GM12892 (cell line): ENCODE measurements around the gene NPHP4.

ENCODE experiments used
- POLR2A ChIP-seq: IDR thresholded peaks from 2 replicates; pipeline ENCODE4 v1.6.1; 2011; ENCODE audit warnings: low read depth, low read length, control low read depth
- POLR2AphosphoS5 ChIP-seq: IDR thresholded peaks from 2 replicates; pipeline ENCODE4 v1.6.1; 2011; ENCODE audit warnings: low read depth, low read length, control low read depth

DNA sequence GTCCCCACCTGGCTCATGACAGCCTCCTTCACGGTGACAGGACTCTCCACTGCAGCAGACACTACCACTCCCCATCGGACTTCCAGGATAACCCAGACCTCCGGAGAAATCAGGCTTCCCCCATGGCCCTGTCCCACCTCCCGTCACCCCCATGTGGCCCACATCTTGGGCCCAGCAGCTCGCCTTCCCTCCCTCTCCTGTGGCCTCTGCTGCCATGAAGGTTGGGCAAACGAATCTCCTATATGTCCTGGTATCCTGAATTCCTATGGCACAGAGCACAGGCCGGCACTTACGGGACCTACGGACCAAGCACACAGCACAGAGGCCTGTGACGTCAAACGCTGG is 82.0 kb downstream of the NPHP4 start:
- TF ChIP-seq POLR2AphosphoS5 (no peak), POLR2A (no peak)
